CD4-positive, alpha-beta T cell treated with Interleukin-15 for 4 hours (primary cell): ENCODE data around the gene CD248.
"Not testable (repeated sequence)": the region's sequence is repeated elsewhere in the genome, so short reads cannot be mapped to it uniquely, and the experiment has no call there.

Experiments
- DNase-seq: peaks from one replicate; pipeline ENCODE4 v3.0.0-alpha.2; 2020; ENCODE audit warnings: low spot score

Gene CD248

DNA sequence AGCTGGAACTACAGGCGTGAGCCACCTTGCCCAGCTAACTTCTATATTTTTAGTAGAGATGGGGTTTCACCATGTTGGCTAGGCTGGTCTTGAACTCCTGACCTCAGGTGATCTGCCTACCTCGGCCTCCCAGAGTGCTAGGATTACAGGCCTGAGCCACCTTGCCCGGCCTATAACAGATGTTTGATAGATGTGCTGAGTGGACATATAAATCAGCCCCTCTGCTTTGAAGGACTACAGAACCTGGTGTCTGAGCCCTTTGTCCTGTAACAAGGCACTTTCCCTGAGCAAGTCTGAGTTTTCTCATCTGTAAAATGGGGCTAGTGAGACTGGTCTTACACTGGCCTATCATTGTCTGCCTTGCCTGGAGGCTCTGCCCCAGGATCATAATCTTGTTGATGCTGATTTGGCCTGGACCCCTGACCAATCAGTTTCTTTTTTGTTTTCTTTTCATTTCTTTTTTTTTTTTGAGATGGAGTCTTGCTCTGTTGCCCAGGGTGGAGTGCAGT is 12.4 kb upstream of the CD248 start:
- no peak for DNase-seq

GRCh38 chr11:66328302-66329144 is 11.7 kb upstream of the CD248 start:
- peak; percentile 83 for DNase-seq

DNA sequence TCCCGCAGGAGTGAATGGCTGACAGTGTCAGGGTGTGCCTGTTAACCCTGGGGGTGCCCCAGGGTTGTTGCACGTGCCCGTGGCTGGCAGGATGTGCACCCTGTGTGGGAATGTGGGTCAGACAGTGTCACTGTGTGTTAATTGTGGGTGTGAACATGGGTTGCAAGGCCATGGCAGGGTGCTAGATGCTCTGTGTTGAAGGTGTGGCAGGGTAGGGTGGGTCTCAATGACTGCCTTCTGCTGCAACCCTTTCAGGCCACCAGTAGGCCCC is 11.1 kb upstream of the CD248 start:
- DNase-seq, result peak; percentile 42

DNA sequence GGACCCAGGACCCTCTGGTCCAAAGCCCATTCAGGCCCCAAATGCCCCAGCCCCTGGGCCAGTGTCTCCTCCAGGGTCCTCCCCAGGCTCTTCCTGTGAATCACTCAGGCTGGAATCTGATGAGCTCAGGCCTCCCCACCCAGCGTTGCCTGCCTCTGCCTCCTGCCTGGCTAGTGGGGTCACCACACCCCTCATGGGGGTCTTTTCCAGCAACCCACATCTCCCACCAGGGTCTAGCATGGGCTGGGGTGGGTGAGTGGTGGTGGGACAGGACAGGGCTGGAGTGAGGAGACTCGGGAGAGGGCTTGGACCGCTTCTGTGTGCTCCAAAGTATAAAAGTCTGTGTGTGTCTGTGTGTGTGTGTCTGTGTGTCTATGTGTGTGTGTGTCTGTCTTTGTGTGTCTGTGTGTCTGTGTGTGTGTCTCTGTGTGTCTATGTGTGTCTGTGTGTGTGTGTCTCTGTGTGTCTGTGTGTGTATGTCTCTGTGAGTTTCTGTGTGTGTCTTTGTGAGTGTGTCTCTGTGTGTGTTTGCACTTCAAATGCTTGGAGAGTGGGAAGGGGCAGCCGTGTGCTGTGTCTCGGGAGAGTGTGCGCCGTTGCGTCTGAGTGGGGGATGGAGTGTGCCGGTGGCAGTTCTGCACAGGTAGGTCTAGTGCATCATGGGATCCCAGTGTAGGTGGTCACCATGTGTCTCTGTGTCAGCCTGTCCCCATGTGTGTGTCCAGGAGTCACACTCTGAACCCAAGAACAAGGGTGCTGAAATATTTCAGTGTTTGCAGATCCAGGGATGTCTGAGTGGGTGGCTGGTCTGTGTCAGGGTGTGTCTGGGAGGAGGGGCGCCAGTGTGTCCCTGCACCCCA is 10.6 kb upstream of the CD248 start:
- no peak for DNase-seq

DNA sequence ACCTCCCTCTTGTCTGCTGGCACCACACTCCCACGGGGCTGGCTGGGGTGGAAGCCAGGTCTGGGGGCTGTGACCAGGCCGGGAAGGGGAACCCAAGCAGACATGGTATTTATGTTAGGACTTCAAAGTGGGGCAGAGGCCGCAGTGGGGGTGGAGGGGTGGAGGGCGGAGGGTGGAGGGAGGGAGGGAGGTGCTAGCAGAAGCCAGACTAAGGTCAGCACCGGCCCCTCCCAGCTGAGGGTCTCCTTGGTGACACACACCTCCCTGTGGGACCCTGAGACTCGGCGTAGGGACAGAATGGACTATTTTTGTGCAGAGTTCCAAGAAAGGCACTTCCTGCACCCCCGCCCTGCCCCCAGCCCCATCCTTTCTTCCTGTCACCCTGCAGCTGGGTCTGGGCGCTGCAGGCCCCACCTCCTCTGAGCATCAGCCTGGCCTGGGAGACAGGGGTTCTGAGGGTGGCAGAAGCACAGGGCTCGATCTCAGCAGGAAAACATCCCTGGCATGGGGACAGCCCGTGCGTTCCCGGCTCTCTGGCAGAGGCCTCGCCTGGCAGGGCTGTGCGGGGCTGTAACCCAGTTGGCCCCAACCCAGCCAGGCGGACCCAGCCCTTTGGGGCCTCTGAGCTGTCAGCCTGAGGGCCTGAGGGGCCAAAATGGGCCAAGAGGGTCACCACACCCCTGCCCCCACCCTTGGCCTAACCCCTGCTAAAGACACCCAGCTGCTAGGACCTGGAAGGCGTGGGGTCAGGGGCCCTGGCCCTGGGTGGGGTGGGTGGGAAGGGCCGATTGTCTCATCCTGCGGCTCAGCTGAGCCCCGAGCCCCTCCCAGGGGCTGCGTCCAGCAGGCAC is 9.6 kb upstream of the CD248 start:
- DNase-seq, result peak; percentile 23

DNA sequence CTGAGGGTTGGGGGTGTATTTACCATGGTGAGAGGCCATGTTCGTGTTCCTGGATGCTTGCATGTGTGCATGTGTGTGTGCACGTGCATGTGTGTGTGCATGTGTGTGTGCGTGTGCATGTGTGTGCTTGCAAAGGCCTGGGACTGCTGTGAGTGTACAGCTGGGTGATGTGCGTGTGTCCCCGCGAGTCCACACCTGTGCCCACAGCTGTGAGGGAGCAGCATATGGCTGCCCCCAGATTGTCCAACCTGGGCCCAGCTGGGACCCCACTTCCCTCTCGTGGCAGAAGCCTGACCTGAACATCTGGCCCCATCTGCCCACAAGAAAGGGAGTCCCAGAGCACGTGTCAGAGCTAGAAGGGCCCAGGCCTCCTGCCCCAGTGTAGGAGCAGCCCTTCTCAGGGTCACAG is 8.4 kb upstream of the CD248 start:
- DNase-seq, result no peak

- no peak for DNase-seq
These were observed 7.8 kb upstream of the CD248 start for GRCh38 chr11:66324664-66325063.

GRCh38 chr11:66323684-66324083 is 6.8 kb upstream of the CD248 start:
- no peak for DNase-seq

GRCh38 chr11:66322732-66323427 is 6.0 kb upstream of the CD248 start:
- DNase-seq, result no peak

- DNase-seq, result no peak
These were observed 4.8 kb upstream of the CD248 start for GRCh38 chr11:66321606-66322005.

DNA sequence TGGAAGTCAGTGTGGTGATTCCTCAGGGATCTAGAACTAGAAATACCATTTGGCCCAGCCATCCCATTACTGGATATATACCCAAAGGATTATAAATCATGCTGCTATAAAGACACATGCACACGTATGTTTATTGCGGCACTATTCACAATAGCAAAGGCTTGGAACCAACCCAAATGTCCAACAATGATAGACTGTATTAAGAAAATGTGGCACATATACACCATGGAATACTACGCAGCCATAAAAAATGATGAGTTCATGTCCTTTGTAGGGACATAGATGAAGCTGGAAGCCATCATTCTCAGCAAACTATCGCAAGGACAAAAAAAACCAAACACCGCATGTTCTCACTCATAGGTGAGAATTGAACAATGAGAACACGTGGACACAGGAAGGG is 3.9 kb upstream of the CD248 start:
- DNase-seq, result not testable (repeated sequence)

GRCh38 chr11:66320289-66320688 is 3.4 kb upstream of the CD248 start:
- DNase-seq, result not testable (repeated sequence)

DNA sequence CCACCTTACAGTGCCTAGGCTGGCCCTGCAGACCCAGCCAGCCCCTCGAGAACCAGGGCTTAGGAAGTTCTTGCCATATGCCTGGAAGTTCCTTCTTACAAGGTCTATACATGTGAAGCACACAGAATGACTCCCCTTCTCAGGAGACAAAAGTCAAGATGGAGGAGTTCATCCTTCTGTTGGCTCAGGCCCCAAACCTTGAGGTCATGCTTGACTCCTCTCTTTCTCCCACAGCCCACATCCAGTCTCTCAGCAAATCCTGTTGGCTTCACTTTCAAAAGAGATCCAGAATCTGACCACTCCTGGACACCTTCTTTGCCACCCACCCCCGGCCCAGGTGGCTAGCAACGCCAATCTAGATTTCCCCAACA is 1.7 kb upstream of the CD248 start:
- no peak for DNase-seq

GRCh38 chr11:66317723-66318599 is 1.1 kb upstream of the CD248 start:
- peak; percentile 33 for DNase-seq

DNA sequence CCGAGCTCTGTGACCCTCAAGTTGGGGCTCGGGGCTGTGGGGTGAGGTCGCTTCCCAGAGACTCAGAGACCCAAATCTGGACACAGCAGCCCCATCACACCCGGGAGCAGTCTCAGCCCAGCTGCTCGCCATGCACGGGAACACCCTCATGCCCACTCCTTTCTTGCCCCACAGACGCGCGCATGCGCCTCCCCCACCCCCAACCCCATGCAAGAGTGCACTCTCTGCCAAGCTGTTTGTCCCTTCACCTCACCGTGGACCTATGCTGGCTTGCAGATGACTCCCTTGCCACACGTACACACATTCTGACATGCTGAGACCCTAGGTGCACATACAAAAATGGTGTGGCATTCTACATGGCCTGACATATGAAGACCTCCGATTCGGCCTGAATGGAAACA is 478 bp upstream of the CD248 start:
- no peak for DNase-seq

GRCh38 chr11:66315921-66316811 is 678 bp downstream of the CD248 start:
- DNase-seq, result no peak

GRCh38 chr11:66315498-66315885 is 1.4 kb downstream of the CD248 start:
- DNase-seq, result no peak

DNA sequence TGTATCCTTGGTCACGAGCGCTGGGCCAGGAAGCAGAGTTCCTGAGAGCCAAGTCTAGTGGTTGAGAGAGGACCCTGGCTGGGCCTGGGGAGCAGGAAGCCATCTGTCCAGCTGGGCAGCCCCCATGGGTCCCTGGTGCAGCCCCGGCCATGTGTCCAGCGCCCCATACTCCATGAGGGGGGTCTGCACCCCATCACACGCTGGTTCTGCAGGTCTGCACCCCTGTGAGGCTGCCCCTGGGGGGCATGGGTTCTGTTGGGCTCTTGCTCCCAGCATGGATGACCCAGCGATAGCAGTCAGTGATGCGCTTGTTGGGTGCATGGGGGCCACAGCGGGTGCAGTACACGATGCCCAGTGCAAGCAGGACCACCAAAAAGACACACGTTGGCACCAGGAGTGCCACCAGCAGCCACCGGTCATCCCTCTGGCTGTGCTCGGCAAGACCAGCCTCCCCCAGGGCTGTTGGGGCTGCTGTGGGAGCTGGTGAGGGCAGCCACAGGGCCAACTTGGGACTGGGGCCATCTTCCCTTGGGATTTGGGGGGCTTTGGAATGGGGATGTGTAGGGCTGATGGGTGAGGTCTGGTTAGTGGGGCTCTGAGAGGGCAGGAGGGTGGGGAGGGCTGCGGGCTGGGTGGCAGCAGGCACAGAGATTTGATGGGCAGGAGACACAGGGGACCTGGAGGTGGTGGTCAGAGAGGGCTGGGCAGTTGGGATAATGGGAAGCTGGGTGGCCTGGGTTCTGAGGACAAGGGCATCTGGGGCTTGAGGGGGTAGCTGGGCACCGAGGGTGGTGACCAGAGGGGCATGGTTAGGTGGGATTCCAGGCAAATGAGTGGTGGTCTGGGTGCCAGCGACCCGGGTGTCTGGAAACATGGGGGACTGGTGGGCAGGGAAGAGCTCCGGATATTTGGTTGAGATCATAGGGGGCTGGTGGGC is 2.0 kb downstream of the CD248 start:
- no peak for DNase-seq

- no peak for DNase-seq
These were observed 2.7 kb downstream of the CD248 start for GRCh38 chr11:66314186-66314501.
